Calu3 (cell line): Measurements from ENCODE around the gene RCL1. TPM values are rescaled to one million over a fixed set of nuclear protein-coding genes. Genes with fewer than 3 reads are reported as not detected.

Experiments
- BruUV-seq: library from RNA; stranded (reverse); fragments of 400-500 nt; replicated peaks from 2 replicates; lab custom pipeline; 2021; lab: Mats Ljungman, UMichigan
- CTCF ChIA-PET: fragments of 300-600 bp; sonication (Branson Sonifier 250); formaldehyde crosslinking; loops from one replicate; lab custom pipeline; 2022; ENCODE audit warnings: antibody characterized with exemption; lab: Charles Lee
- DNase-seq: peaks from one replicate; pipeline ENCODE4 v3.0.0; 2022
- H3K27ac Mint-ChIP-seq: one replicate; pipeline ENCODE4 v1.8.0; 2022; ENCODE audit warnings: mixed read lengths; ENCODE audit not compliant: unreplicated experiment
- H3K27me3 Mint-ChIP-seq: one replicate; pipeline ENCODE4 v1.8.0; 2022; ENCODE audit warnings: mixed read lengths; ENCODE audit not compliant: unreplicated experiment
- H3K36me3 Mint-ChIP-seq: one replicate; pipeline ENCODE4 v1.8.0; 2022; ENCODE audit warnings: mild to moderate bottlenecking, moderate library complexity, mixed read lengths; ENCODE audit not compliant: insufficient read depth, unreplicated experiment
- H3K4me1 Mint-ChIP-seq: one replicate; pipeline ENCODE4 v1.8.0; 2022; ENCODE audit warnings: mild to moderate bottlenecking, low read depth, mixed read lengths; ENCODE audit not compliant: unreplicated experiment
- H3K4me3 Mint-ChIP-seq: one replicate; pipeline ENCODE4 v1.8.0; 2022; ENCODE audit warnings: mild to moderate bottlenecking, low read depth, moderate library complexity, mixed read lengths; ENCODE audit not compliant: unreplicated experiment
- H3K9me3 Mint-ChIP-seq: one replicate; pipeline ENCODE4 v1.8.0; 2022; ENCODE audit warnings: low read depth, mixed read lengths; ENCODE audit not compliant: unreplicated experiment
- CTCF ChIP-seq: fragments of 200-600 bp; IDR thresholded peaks from one replicate; pipeline ENCODE4 v1.8.0; 2022; ENCODE audit warnings: antibody characterized with exemption; ENCODE audit not compliant: unreplicated experiment
- intact Hi-C: fragments of 100-400 bp; cut with micrococcal nuclease; formaldehyde crosslinking; loops from one replicate; pipeline ENCODE4 v1.10.0; 2022; ENCODE audit not compliant: unreplicated experiment
- total RNA-seq: library from RNA; stranded (reverse); gene quantifications from 2 replicates; pipeline ENCODE4 v1.2.3, GENCODE V29; 2022

Gene RCL1
- total RNA-seq, 1 experiment from 2014 or later, result 21.3 TPM

GRCh38 chr9:4837261-4838188 is 44.8 kb downstream of the RCL1 start:
- no peak overlapping the region for H3K27ac Mint-ChIP-seq
- no peaks in the 10 kb centered on the region for H3K27me3 Mint-ChIP-seq
- intact Hi-C loops, result loop anchor here (10.0 kb wide), 1 partner anchor 73 kb away; no protein-coding TSS in a partner anchor
- H3K9me3 Mint-ChIP-seq, result no peaks in the 10 kb centered on the region
- BruUV-seq, result no TSS peak
- H3K4me1 Mint-ChIP-seq, result peaks cover 34% of the 10 kb centered on the region
- CTCF ChIA-PET, result no interaction called here
- no peak overlapping the region for H3K4me3 Mint-ChIP-seq
- TF ChIP-seq CTCF, result no peak
- H3K36me3 Mint-ChIP-seq, result peaks cover 25% of the 10 kb centered on the region
- DNase-seq, result no peak

GRCh38 chr9:4838189-4838546 is 45.4 kb downstream of the RCL1 start:
- intact Hi-C loops, result loop anchor here (10.0 kb wide), 1 partner anchor 73 kb away; no protein-coding TSS in a partner anchor
- H3K36me3 Mint-ChIP-seq, result peaks cover 18% of the 10 kb centered on the region
- no peak for TF ChIP-seq CTCF
- peaks cover 31% of the 10 kb centered on the region for H3K4me1 Mint-ChIP-seq
- CTCF ChIA-PET, result no interaction called here
- no TSS peak for BruUV-seq
- no peak overlapping the region for H3K27ac Mint-ChIP-seq
- no peak for DNase-seq
- H3K27me3 Mint-ChIP-seq, result no peaks in the 10 kb centered on the region
- no peak overlapping the region for H3K4me3 Mint-ChIP-seq
- no peaks in the 10 kb centered on the region for H3K9me3 Mint-ChIP-seq

GRCh38 chr9:4839470-4839912 is 46.7 kb downstream of the RCL1 start:
- H3K9me3 Mint-ChIP-seq, result no peaks in the 10 kb centered on the region
- H3K36me3 Mint-ChIP-seq, result peaks cover 6% of the 10 kb centered on the region
- CTCF ChIA-PET, result no interaction called here
- TF ChIP-seq CTCF, result no peak
- H3K27me3 Mint-ChIP-seq, result no peaks in the 10 kb centered on the region
- no peak overlapping the region for H3K27ac Mint-ChIP-seq
- H3K4me1 Mint-ChIP-seq, result peaks cover 21% of the 10 kb centered on the region
- H3K4me3 Mint-ChIP-seq, result no peak overlapping the region
- intact Hi-C loops, result loop anchor here (10.0 kb wide), 1 partner anchor 75 kb away; no protein-coding TSS in a partner anchor
- no peak for DNase-seq
- BruUV-seq, result no TSS peak

GRCh38 chr9:4840018-4840417 is 47.3 kb downstream of the RCL1 start:
- DNase-seq, result no peak
- Mint-ChIP-seq H3K9me3 (no peaks in the 10 kb centered on the region), H3K27me3 (no peaks in the 10 kb centered on the region), H3K4me1 (peaks cover 16% of the 10 kb centered on the region), H3K36me3 (peaks cover 4% of the 10 kb centered on the region), H3K27ac (no peak overlapping the region), H3K4me3 (no peak overlapping the region)
- CTCF ChIA-PET, result no interaction called here
- no peak for TF ChIP-seq CTCF
- no TSS peak for BruUV-seq
- intact Hi-C loops, result no loop called here
